Type B pancreatic cell (in vitro differentiated cells): ENCODE results near the gene TEK. TPM values are rescaled to one million over a fixed set of nuclear protein-coding genes. Genes with fewer than 3 reads are reported as not detected.

Experiments
- DNase-seq: peaks from one replicate; pipeline ENCODE4 v3.0.0; 2021; ENCODE audit warnings: mixed read lengths; ENCODE audit not compliant: unreplicated experiment; ENCODE audit errors: extremely low spot score
- H3K27ac Mint-ChIP-seq: 2 replicates; pipeline ENCODE4 v1.8.0; 2021; ENCODE audit warnings: mild to moderate bottlenecking, mixed read lengths
- H3K27me3 Mint-ChIP-seq: 2 replicates; pipeline ENCODE4 v1.8.0; 2021; ENCODE audit warnings: mixed read lengths
- H3K36me3 Mint-ChIP-seq: 2 replicates; pipeline ENCODE4 v1.8.0; 2021; ENCODE audit warnings: mixed read lengths
- H3K4me1 Mint-ChIP-seq: one replicate; pipeline ENCODE4 v1.8.0; 2021; ENCODE audit warnings: mixed read lengths; ENCODE audit not compliant: unreplicated experiment
- H3K4me3 Mint-ChIP-seq: 2 replicates; pipeline ENCODE4 v1.8.0; 2021; ENCODE audit warnings: mild to moderate bottlenecking, mixed read lengths
- H3K9me3 Mint-ChIP-seq: 2 replicates; pipeline ENCODE4 v1.8.0; 2021; ENCODE audit warnings: mixed read lengths
- CTCF ChIP-seq: fragments of 200-600 bp; sonication (generic); conservative IDR thresholded peaks from 2 replicates; pipeline ENCODE4 v1.5.0; 2021; ENCODE audit warnings: antibody characterized with exemption, mild to moderate bottlenecking
- total RNA-seq: library from RNA; stranded (reverse); gene quantifications from 2 replicates; pipeline ENCODE4 v1.2.1, GENCODE V29; 2021; ENCODE audit warnings: low replicate concordance

TEK gene
- total RNA-seq, 1 donor from 2014 or later, result 0.63 TPM

GRCh38 chr9:27150746-27151406 lies 41.9 kb downstream of the TEK start:
- no peak overlapping the region for H3K27ac Mint-ChIP-seq
- DNase-seq, result no peak
- H3K4me1 Mint-ChIP-seq, result no peaks in the 10 kb centered on the region
- no peaks in the 10 kb centered on the region for H3K27me3 Mint-ChIP-seq
- H3K4me3 Mint-ChIP-seq, result no peak overlapping the region
- TF ChIP-seq CTCF, result no peak
- H3K36me3 Mint-ChIP-seq, result no peaks in the 10 kb centered on the region
- H3K9me3 Mint-ChIP-seq, result no peaks in the 10 kb centered on the region

- Mint-ChIP-seq H3K4me3 (no peak overlapping the region), H3K4me1 (no peaks in the 10 kb centered on the region), H3K9me3 (no peaks in the 10 kb centered on the region), H3K27ac (no peak overlapping the region), H3K27me3 (no peaks in the 10 kb centered on the region), H3K36me3 (no peaks in the 10 kb centered on the region)
- no peak for DNase-seq
- TF ChIP-seq CTCF, result no peak
These were observed 42.8 kb downstream of the TEK start for GRCh38 chr9:27151693-27152404.

DNA sequence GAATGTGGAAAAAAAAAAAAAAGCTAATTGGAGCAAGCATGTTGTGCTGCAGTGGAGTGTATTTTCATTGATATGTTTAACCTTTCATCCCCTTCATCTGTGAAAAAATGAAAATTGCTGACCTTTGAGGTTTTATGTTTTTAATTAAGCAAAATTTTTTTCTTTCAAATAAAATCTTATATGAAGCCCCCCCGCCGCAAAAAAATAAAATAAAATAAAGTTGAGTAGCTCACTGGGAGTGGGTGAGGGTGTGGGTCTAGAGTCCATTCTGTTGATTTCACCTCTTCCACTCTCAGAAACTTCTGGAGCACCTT lies 43.3 kb downstream of the TEK start:
- Mint-ChIP-seq H3K27me3 (no peaks in the 10 kb centered on the region), H3K9me3 (no peaks in the 10 kb centered on the region), H3K27ac (no peak overlapping the region), H3K36me3 (no peaks in the 10 kb centered on the region), H3K4me3 (no peak overlapping the region), H3K4me1 (no peaks in the 10 kb centered on the region)
- no peak for DNase-seq
- no peak for TF ChIP-seq CTCF

- Mint-ChIP-seq H3K36me3 (no peaks in the 10 kb centered on the region), H3K27ac (no peak overlapping the region), H3K4me1 (no peaks in the 10 kb centered on the region), H3K4me3 (no peak overlapping the region), H3K27me3 (no peaks in the 10 kb centered on the region), H3K9me3 (no peaks in the 10 kb centered on the region)
- TF ChIP-seq CTCF, result no peak
- no peak for DNase-seq
These were observed 45.9 kb downstream of the TEK start for GRCh38 chr9:27154908-27155307.

- no peaks in the 10 kb centered on the region for H3K27me3 Mint-ChIP-seq
- no peak overlapping the region for H3K27ac Mint-ChIP-seq
- no peaks in the 10 kb centered on the region for H3K9me3 Mint-ChIP-seq
- no peak for TF ChIP-seq CTCF
- H3K4me1 Mint-ChIP-seq, result no peaks in the 10 kb centered on the region
- DNase-seq, result no peak
- no peaks in the 10 kb centered on the region for H3K36me3 Mint-ChIP-seq
- no peak overlapping the region for H3K4me3 Mint-ChIP-seq
These were observed 48.1 kb downstream of the TEK start for GRCh38 chr9:27157097-27157496.
